HG03457 (cell line): Measurements from ENCODE around the gene MLC1.

Experiments
- ATAC-seq: cut with Tn5 transposase; IDR thresholded peaks from one replicate; pipeline ENCODE4 v1.9.1; 2021; ENCODE audit warnings: moderate number of reproducible peaks; ENCODE audit not compliant: unreplicated experiment

MLC1 gene

GRCh38 chr22:50085211-50085972 lies at the start of gene MLC1:
MLC1 (minus strand) TSS chr22:50085426; CDS start chr22:50084902, 524 bp downstream.
- no peak for ATAC-seq

DNA sequence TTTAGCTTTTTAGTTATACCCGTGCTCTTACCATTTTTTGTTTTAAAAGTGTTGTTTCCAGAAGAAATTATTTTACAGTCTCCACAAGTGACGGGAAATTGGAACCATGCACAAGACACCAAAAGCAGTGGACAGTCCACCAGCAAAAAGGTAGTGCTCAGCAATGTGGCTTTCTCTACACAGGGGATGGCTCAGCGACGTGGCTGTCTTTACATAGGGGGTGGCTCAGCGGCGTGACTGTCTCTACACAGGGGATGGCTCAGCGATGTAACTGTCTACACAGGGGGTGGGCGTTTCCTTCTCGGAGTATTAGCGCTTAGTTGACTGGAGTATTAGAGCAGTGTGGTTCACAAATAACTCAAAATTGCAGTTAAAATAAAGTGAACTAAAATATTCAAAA lies 49.3 kb upstream of the MLC1 start:
- no peak for ATAC-seq

DNA sequence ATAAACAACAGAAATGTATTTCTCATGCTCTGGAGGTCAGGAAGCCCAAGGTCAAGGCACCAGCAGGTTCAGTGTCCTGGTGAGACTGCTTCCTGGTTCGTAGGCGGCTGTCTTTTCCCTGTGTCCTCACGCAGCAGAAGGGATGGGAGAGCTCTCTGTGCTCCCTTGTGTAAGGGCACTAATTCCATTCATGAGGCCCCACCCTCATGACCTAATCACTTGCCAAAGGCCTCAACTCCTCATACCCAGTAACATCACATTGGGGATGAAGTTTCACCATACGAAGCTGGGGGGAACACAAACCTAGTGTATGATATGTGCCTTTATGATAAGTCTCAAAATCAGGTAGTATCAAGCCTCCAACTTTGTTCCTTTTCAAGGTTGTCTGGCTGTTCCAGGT lies 46.7 kb upstream of the MLC1 start:
- ATAC-seq = no peak

DNA sequence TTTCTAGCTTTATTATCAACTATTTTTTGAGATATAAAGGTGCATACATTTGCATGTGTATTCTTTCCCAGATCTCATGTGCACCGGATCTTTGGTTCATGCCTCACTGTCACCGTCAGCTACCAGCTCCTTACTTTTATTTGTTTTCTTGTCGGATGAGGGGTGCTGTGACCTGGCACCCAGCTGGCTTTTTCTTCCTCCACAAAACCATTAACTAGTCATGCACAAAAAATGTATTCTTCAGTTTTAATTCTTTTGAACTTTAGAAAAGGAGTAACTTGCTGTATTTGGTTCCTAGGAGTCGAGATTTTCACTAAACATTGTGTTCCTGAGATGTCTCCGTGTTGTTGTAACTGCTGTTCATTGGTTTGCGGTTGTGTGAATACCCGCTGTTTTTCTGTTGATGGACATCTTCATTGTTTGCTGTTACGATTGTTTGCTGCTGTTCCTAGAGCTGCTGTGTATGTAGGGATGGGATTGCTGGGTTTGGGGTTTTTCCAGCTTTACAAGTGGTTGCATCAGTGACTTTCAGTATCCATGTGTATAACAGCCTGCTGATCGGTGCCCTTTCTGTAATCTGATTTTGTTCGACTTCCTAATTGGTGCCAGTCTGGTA lies 44.0 kb upstream of the MLC1 start:
- no peak for ATAC-seq

- ATAC-seq = no peak
These were observed 39.8 kb upstream of the MLC1 start for GRCh38 chr22:50125029-50125428.

DNA sequence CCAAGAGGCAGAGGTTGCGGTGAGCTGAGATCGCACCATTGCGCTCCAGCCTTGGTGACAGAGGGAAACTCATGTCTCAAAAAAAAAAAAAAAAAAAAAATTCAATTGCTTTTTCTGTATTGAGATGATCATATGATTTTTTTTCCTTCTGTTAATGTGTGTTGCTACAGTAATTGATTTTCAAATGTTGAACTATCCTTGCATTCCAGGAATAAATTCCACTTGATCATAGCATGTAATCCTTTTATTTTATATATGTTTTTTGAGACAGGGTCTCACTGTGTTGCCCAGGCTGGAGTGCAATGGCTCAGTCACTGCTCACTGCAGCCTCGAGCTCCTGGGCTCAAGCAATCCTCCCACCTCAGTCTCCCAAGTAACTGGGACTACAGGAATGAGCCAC lies 37.9 kb upstream of the MLC1 start:
- ATAC-seq = no peak

DNA sequence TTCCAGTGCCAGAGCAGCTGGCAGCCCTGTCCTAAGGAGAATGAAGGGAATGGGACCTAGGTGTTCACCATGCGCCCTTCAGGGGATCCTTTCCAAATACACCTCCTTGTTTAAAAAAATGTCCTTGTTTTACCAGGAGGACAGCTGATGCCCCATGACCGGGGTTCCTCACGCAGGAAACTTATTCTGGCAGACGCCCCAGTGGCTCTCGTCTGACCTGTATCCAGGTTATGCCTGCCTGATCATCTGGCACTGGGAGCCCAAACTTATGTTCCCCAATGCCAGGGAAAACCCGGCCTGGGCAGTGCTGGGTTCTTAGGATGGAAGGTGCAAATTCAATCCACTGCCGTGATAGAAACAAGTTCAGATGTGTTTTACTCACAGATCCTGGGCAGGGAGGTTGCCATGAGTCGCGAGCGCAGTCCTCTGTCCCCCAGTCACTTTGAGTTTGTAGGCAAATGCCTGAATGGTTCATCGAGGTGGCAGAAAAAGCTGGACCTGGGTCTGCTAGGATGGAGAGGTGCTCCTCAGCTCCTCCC lies 36.0 kb upstream of the MLC1 start:
- ATAC-seq = no peak

GRCh38 chr22:50119768-50120251 lies 34.6 kb upstream of the MLC1 start:
- ATAC-seq = no peak

DNA sequence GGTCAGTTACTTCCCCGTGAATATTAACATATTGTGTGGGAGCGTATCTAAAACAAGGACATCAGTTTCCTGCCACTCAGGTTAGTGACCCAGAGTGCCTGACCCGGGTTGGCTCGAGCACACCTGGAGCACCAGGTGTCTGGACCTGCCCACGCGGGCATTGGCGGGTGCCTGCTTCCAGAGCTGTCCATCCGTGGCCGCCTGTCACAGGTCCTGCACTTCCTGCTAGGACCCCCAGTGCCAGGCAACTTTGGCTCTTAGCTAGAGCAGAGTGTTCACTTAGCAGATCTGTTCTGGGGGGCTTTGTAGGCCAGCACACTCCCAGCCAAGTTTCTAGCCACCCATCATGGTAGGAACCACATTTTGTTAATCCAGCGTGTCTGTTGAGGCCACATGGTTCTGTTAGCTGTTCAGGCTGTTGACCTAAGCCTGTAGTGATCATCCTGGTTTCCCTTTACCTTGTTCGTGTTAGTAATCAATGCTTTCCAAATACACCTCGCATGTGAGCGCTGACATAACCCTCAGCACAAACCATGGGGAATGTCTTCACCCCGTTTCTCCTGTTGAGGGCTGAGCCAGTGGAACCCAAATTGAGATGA lies 34.0 kb upstream of the MLC1 start:
- ATAC-seq = no peak

- ATAC-seq = no peak
These were observed 33.4 kb upstream of the MLC1 start for GRCh38 chr22:50118557-50119168.

GRCh38 chr22:50118129-50118528 lies 32.9 kb upstream of the MLC1 start:
- ATAC-seq = no peak

DNA sequence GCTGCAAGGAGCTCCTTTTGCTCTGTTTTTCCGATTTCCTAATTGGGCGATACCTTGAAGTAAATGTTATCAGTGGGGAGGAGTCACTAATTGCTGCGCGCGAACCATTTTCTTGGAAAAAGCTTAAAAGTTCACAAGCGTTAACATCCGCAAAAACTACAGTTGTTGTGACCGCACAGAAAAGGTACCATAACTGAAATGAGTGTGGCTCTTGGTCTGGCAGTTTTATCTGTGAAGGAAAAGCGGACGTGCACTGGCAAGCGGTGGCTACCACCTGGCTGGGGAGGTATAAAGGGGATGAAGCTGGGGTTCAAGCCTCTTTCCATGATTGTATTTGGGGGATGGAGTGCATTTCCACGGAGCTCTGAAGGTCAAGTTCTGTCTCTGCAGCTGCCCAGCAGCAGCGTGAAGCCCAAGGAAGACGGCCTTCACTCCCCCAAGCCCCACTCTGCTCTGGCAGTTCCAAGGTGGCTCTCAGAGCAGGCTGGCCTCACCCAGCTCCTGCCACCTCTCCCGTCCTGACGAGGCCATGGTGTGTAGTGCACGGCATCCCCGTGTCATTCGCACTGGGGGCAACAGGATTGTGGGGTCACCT lies 32.0 kb upstream of the MLC1 start:
- ATAC-seq = no peak

GRCh38 chr22:50115693-50116092 lies 30.5 kb upstream of the MLC1 start:
- no peak for ATAC-seq

- ATAC-seq = no peak
These were observed 29.2 kb upstream of the MLC1 start for GRCh38 chr22:50114221-50115021.

GRCh38 chr22:50112151-50113118 lies 27.2 kb upstream of the MLC1 start:
- no peak for ATAC-seq

DNA sequence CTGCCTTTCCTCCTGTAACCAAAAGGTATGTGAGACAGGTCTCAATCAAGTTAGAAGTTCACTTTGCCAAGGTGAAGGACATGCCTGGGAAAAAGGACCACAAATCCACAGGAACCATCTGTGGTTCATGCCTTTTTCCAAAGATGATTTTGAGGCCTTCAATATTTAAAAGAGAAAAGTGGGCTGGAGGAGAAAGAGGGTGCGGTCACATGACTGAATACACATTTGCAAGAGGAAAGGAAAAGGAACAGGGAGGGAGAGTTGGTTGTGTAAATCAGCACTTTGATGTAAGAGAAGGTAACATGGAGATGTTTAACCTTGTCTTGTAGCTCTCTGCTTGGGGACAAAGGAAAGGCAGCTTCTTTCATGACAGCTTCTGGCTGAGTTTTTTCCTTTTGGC lies 25.8 kb upstream of the MLC1 start:
- ATAC-seq = no peak

GRCh38 chr22:50107529-50107928 lies 22.3 kb upstream of the MLC1 start:
- no peak for ATAC-seq

- ATAC-seq = no peak
These were observed 20.2 kb upstream of the MLC1 start for GRCh38 chr22:50105208-50106100.
